Body of pancreas (tissue), 4 donors: Measurements from ENCODE around the gene PLA2G7.

Source experiments
- CTCF ChIP-seq, 7 experiments: fragments of 450-650 bp in 4 of 7; fragments of 200-600 bp in 3 of 7; sonication (generic) in 3 of 7; IDR thresholded peaks; one replicate each; pipeline ENCODE4 v1.5.1; 2016 to 2019; ENCODE audit warnings: antibody characterized with exemption in 7 of 7
- POLR2A ChIP-seq, 3 donors: fragments of 450-650 bp; IDR thresholded peaks; one replicate each; pipeline ENCODE4 v1.6.1; 2016; ENCODE audit warnings: antibody characterized with exemption in 3 of 3, mild to moderate bottlenecking in 2 of 3

GRCh38 chr6:46773201-46773855 is 38.2 kb upstream of the PLA2G7 start:
- TF ChIP-seq CTCF (IDR thresholded peaks at IDR 0.05) (no peak), POLR2A (IDR thresholded peaks at IDR 0.05) (no peak)
